HEK293 (cell line): ENCODE results near the gene RIMS1.

Experiments used
- CTCF ChIA-PET: fragments of 350-600 bp; formaldehyde crosslinking; extraction: SDS; loops from one replicate; lab custom pipeline; 2021; ENCODE audit warnings: antibody characterized with exemption; lab: Yijun Ruan, JAX
- POLR2A ChIA-PET: fragments of 300-600 bp; formaldehyde crosslinking; extraction: SDS; loops from one replicate; lab custom pipeline; 2020; ENCODE audit warnings: antibody characterized with exemption, inconsistent platforms; lab: Yijun Ruan, JAX
- H3K27ac ChIP-seq: fragments of 200-500 bp; sonication (Bioruptor generic); 2 replicates; pipeline ENCODE4 v1.5.1; 2014; ENCODE audit warnings: low read depth, low read length, control low read depth, inconsistent platforms; ENCODE audit errors: extremely low read depth
- H3K36me3 ChIP-seq, 2 experiments: fragments of 200-500 bp in 1 of 2; sonication (Bioruptor generic) in 1 of 2; 1 replicate in 1 of 2; 2 replicates in 1 of 2; pipeline ENCODE4 v1.5.1; 2014 to 2017; ENCODE audit warnings: inconsistent platforms in 2 of 2, low read length in 2 of 2; ENCODE audit not compliant: control insufficient read depth in 2 of 2, insufficient read depth in 1 of 2
- H3K4me1 ChIP-seq: fragments of 200-500 bp; sonication (Bioruptor generic); 2 replicates; pipeline ENCODE4 v1.5.1; 2014; ENCODE audit warnings: mild to moderate bottlenecking, low read length, inconsistent platforms; ENCODE audit not compliant: control insufficient read depth, insufficient read depth
- H3K4me3 ChIP-seq: 2 replicates; pipeline ENCODE4 v1.5.1; 2011; ENCODE audit warnings: low read depth, mild to moderate bottlenecking, control low read depth, low read length, moderate library complexity
- H3K9me3 ChIP-seq: fragments of 200-500 bp; sonication (Bioruptor generic); 2 replicates; pipeline ENCODE4 v1.5.1; 2014; ENCODE audit warnings: low read depth, low read length, inconsistent platforms; ENCODE audit not compliant: control insufficient read depth, insufficient read depth
- AEBP2 ChIP-seq: fragments of 450-650 bp; formaldehyde crosslinking; IDR thresholded peaks from 2 replicates; pipeline ENCODE4 v1.5.1; 2016; ENCODE audit warnings: missing biosample characterization, missing genetic modification characterization, borderline replicate concordance
- CTCF ChIP-seq: fragments of 450-650 bp; formaldehyde crosslinking; IDR thresholded peaks from 2 replicates; pipeline ENCODE4 v1.5.1; 2016; ENCODE audit warnings: missing biosample characterization, missing genetic modification characterization
- EGR2 ChIP-seq: fragments of 450-650 bp; formaldehyde crosslinking; IDR thresholded peaks from 2 replicates; pipeline ENCODE4 v1.5.1; 2016; ENCODE audit warnings: low read depth, missing biosample characterization, missing genetic modification characterization
- KLF10 ChIP-seq: fragments of 450-650 bp; IDR thresholded peaks from 2 replicates; pipeline ENCODE4 v1.5.1; 2018; ENCODE audit warnings: missing biosample characterization, mild to moderate bottlenecking, missing genetic modification characterization
- KLF16 ChIP-seq: fragments of 450-650 bp; formaldehyde crosslinking; IDR thresholded peaks from 2 replicates; pipeline ENCODE4 v1.5.1; 2017; ENCODE audit warnings: missing biosample characterization, missing genetic modification characterization
- OVOL3 ChIP-seq: fragments of 450-650 bp; formaldehyde crosslinking; IDR thresholded peaks from 2 replicates; pipeline ENCODE4 v1.5.1; 2016; ENCODE audit warnings: missing biosample characterization, missing genetic modification characterization
- PRDM1 ChIP-seq: fragments of 450-650 bp; formaldehyde crosslinking; IDR thresholded peaks from 2 replicates; pipeline ENCODE4; 2016; ENCODE audit warnings: missing biosample characterization, missing genetic modification characterization
- SETDB1 ChIP-seq: IDR thresholded peaks from one replicate; pipeline ENCODE4 v1.6.1; 2017; ENCODE audit warnings: mild to moderate bottlenecking, low read length, moderate library complexity, mixed read lengths; ENCODE audit not compliant: insufficient read length
- SP2 ChIP-seq: fragments of 450-650 bp; formaldehyde crosslinking; IDR thresholded peaks from 2 replicates; pipeline ENCODE4 v1.5.1; 2016; ENCODE audit warnings: missing biosample characterization, missing genetic modification characterization
- TRIM28 ChIP-seq: IDR thresholded peaks from 2 replicates; pipeline ENCODE4 v1.6.1; 2011; ENCODE audit warnings: low read length, control low read depth, borderline replicate concordance
- WT1 ChIP-seq: fragments of 450-650 bp; formaldehyde crosslinking; IDR thresholded peaks from 2 replicates; pipeline ENCODE4 v1.5.1; 2016; ENCODE audit warnings: missing biosample characterization, missing genetic modification characterization
- ZNF114 ChIP-seq: fragments of 450-650 bp; formaldehyde crosslinking; IDR thresholded peaks from 2 replicates; pipeline ENCODE4 v1.5.0; 2017; ENCODE audit warnings: missing biosample characterization, missing genetic modification characterization
- ZNF133 ChIP-seq: fragments of 450-650 bp; formaldehyde crosslinking; IDR thresholded peaks from 2 replicates; pipeline ENCODE4 v1.5.1; 2016; ENCODE audit warnings: missing biosample characterization, missing genetic modification characterization
- ZNF157 ChIP-seq: fragments of 450-650 bp; formaldehyde crosslinking; IDR thresholded peaks from 2 replicates; pipeline ENCODE4 v1.5.1; 2016; ENCODE audit warnings: missing biosample characterization, missing genetic modification characterization
- ZNF174 ChIP-seq: fragments of 450-650 bp; formaldehyde crosslinking; IDR thresholded peaks from 2 replicates; pipeline ENCODE4 v1.5.0; 2017; ENCODE audit warnings: missing biosample characterization, mild to moderate bottlenecking, missing genetic modification characterization
- ZNF23 ChIP-seq: fragments of 450-650 bp; formaldehyde crosslinking; IDR thresholded peaks from 2 replicates; pipeline ENCODE4 v1.5.1; 2016; ENCODE audit warnings: missing biosample characterization, missing genetic modification characterization, borderline replicate concordance
- ZNF248 ChIP-seq: fragments of 450-650 bp; formaldehyde crosslinking; IDR thresholded peaks from 2 replicates; pipeline ENCODE4 v1.5.1; 2017; ENCODE audit warnings: missing biosample characterization, missing genetic modification characterization
- ZNF26 ChIP-seq: fragments of 450-650 bp; formaldehyde crosslinking; IDR thresholded peaks from 2 replicates; pipeline ENCODE4 v1.5.1; 2016; ENCODE audit warnings: missing biosample characterization, missing genetic modification characterization
- ZNF366 ChIP-seq: fragments of 450-650 bp; formaldehyde crosslinking; conservative IDR thresholded peaks from 2 replicates; pipeline ENCODE4 v1.5.1; 2016; ENCODE audit warnings: missing biosample characterization, missing genetic modification characterization
- ZNF433 ChIP-seq: fragments of 450-650 bp; formaldehyde crosslinking; IDR thresholded peaks from 2 replicates; pipeline ENCODE4 v1.5.1; 2016; ENCODE audit warnings: missing biosample characterization, missing genetic modification characterization, low read depth
- ZNF501 ChIP-seq: fragments of 450-650 bp; formaldehyde crosslinking; IDR thresholded peaks from 2 replicates; pipeline ENCODE4 v1.5.1; 2016; ENCODE audit warnings: missing biosample characterization, missing genetic modification characterization
- ZNF555 ChIP-seq: fragments of 450-650 bp; formaldehyde crosslinking; conservative IDR thresholded peaks from 2 replicates; pipeline ENCODE4 v1.5.1; 2017; ENCODE audit warnings: missing biosample characterization, mild to moderate bottlenecking, missing genetic modification characterization, inconsistent platforms
- ZNF610 ChIP-seq: fragments of 450-650 bp; formaldehyde crosslinking; IDR thresholded peaks from 2 replicates; pipeline ENCODE4 v1.5.1; 2016; ENCODE audit warnings: missing biosample characterization, missing genetic modification characterization, borderline replicate concordance
- ZNF639 ChIP-seq: fragments of 450-650 bp; formaldehyde crosslinking; IDR thresholded peaks from 2 replicates; pipeline ENCODE4 v1.5.1; 2016; ENCODE audit warnings: missing biosample characterization, missing genetic modification characterization
- ZNF677 ChIP-seq: fragments of 450-650 bp; IDR thresholded peaks from 2 replicates; pipeline ENCODE4 v1.5.0; 2018; ENCODE audit warnings: missing biosample characterization, mild to moderate bottlenecking, missing genetic modification characterization, moderate library complexity
- ZNF704 ChIP-seq: fragments of 450-650 bp; formaldehyde crosslinking; IDR thresholded peaks from 2 replicates; pipeline ENCODE4 v1.5.1; 2016; ENCODE audit warnings: missing biosample characterization, missing genetic modification characterization
- ZNF785 ChIP-seq: fragments of 450-650 bp; formaldehyde crosslinking; IDR thresholded peaks from 2 replicates; pipeline ENCODE4 v1.5.1; 2016; ENCODE audit warnings: missing biosample characterization, missing genetic modification characterization
- ZNF792 ChIP-seq: fragments of 450-650 bp; formaldehyde crosslinking; IDR thresholded peaks from 2 replicates; pipeline ENCODE4 v1.5.1; 2016; ENCODE audit warnings: missing biosample characterization, missing genetic modification characterization
- ZSCAN30 ChIP-seq: fragments of 450-650 bp; IDR thresholded peaks from 2 replicates; pipeline ENCODE4 v1.5.1; 2018; ENCODE audit warnings: missing biosample characterization, mild to moderate bottlenecking, missing genetic modification characterization, moderate library complexity

RIMS1 gene

GRCh38 chr6:72374857-72375256 lies 488.5 kb downstream of the RIMS1 start:
- Histone ChIP-seq H3K4me1 (peaks cover 2% of the 10 kb centered on the region; the same call in 1 of the 2 replicates), H3K27ac (no peak overlapping the region), H3K9me3 (no peaks in the 10 kb centered on the region), H3K36me3 (no peaks in the 10 kb centered on the region), H3K4me3 (no peak overlapping the region)
- ChIA-PET POLR2A (no interaction called here), CTCF (no interaction called here)
- no peak for TF ChIP-seq ZNF26
- TF ChIP-seq ZNF610, result peak; percentile 37; the same call in 1 of the 2 replicates

- POLR2A ChIA-PET, result no interaction called here
- Histone ChIP-seq H3K4me3 (no peak overlapping the region), H3K4me1 (peaks cover 2% of the 10 kb centered on the region; the same call in 1 of the 2 replicates), H3K36me3 (no peaks in the 10 kb centered on the region), H3K27ac (no peak overlapping the region), H3K9me3 (no peaks in the 10 kb centered on the region)
- no peak for TF ChIP-seq ZNF704
- no peak for TF ChIP-seq EGR2 (tag by site-specific recombination)
- TF ChIP-seq OVOL3, result no peak
- TF ChIP-seq ZNF677 (tag by site-specific recombination), result no peak
- TF ChIP-seq ZNF792 (tag by site-specific recombination), result no peak
- TF ChIP-seq ZNF248 (tag by site-specific recombination), result no peak
- TF ChIP-seq KLF10, result no peak
- TF ChIP-seq PRDM1, result no peak
- TF ChIP-seq SP2 (tag by site-specific recombination), result no peak
- no peak for TF ChIP-seq AEBP2 (tag by site-specific recombination)
- TF ChIP-seq ZNF174 (tag by site-specific recombination), result no peak
- TF ChIP-seq ZNF157 (tag by site-specific recombination), result no peak
- TF ChIP-seq ZNF23 (tag by site-specific recombination), result no peak
- TF ChIP-seq ZNF433, result no peak
- no peak for TF ChIP-seq ZNF639 (tag by site-specific recombination)
- no peak for TF ChIP-seq ZNF501 (tag by site-specific recombination)
- TF ChIP-seq ZSCAN30 (tag by site-specific recombination), result no peak
- CTCF ChIA-PET, result no interaction called here
Measured at GRCh38 chr6:72376736-72377135, 490.4 kb downstream of the RIMS1 start.

- no peaks in the 10 kb centered on the region for H3K4me1 ChIP-seq
- no peaks in the 10 kb centered on the region for H3K36me3 ChIP-seq
- POLR2A ChIA-PET, result no interaction called here
- H3K27ac ChIP-seq, result no peak overlapping the region
- no peak overlapping the region for H3K4me3 ChIP-seq
- no peaks in the 10 kb centered on the region for H3K9me3 ChIP-seq
- CTCF ChIA-PET, result interaction anchor here (3.6 kb wide), 1 partner anchor 31 kb away, joined by 13 read pairs; no protein-coding TSS in a partner anchor
- TF ChIP-seq ZNF366 (tag by site-specific recombination), result no peak
- no peak for TF ChIP-seq ZNF785 (tag by site-specific recombination)
- TF ChIP-seq KLF16 (tag by site-specific recombination), result no peak
- no peak for TF ChIP-seq ZNF114 (tag by site-specific recombination)
- no peak for TF ChIP-seq WT1 (tag by site-specific recombination)
- TF ChIP-seq TRIM28, result no peak
- TF ChIP-seq SETDB1, result no peak
- TF ChIP-seq ZNF133 (tag by site-specific recombination), result no peak
- no peak for TF ChIP-seq CTCF
- no peak for TF ChIP-seq ZNF555
Measured at GRCh38 chr6:72381076-72381475, 494.7 kb downstream of the RIMS1 start.
